Measurements from ENCODE around the gene HOXC12. TPM values are rescaled to one million over a fixed set of nuclear protein-coding genes. Genes with fewer than 3 reads are reported as not detected.

HOXC12 gene
- total RNA-seq, 2 experiments from 2014 or later, result not detected

DNA sequence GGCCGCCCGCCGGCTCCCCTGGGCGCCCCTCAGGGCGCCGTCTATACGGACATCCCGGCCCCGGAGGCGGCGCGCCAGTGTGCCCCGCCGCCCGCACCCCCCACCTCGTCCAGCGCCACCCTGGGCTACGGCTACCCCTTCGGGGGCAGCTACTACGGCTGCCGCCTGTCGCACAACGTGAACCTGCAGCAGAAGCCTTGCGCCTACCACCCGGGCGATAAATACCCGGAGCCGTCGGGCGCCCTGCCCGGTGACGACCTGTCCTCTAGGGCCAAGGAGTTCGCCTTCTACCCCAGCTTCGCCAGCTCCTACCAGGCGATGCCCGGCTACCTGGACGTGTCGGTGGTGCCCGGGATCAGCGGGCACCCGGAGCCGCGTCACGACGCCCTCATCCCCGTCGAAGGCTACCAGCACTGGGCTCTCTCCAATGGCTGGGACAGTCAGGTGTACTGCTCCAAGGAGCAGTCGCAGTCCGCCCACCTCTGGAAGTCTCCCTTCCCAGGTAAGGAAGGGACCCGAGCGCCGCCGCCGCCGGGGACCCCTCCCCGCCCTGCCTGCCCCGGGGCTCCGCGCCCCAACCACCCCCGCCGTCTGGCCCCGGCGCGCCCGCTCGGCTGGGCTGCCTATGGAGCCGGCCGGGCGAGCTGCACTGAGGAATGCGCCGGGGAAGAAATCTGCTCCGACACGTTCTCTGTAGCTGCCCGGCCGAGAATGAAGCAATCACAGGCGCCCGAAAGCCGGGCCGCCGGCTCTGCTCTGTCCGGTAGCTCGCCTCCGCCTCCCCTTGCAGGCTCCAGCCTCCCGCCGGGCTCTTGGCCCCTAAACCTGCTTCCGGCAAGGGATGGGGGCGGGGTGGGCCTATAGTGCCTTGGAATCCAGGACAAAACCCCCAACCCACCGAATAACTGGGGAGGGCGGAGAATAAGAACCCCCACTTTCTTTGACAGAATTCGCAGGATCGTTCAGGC, 15.3 kb upstream of the HOXC12 start:
- ChIA-PET POLR2A (no interaction called here), CTCF (interaction anchor here (1.0 to 1.1 kb wide), 2 partner anchors 46 kb away, joined by 3 read pairs; partner anchors contain the start of gene HOXC10)

GRCh38 chr12:53940443-53941014, 14.2 kb upstream of the HOXC12 start:
- CTCF ChIA-PET, result interaction anchor here (1.1 kb wide), 1 partner anchor 45 kb away, joined by 3 read pairs; the partner anchor contains the start of gene HOXC10

GRCh38 chr12:53941187-53941586, 13.5 kb upstream of the HOXC12 start:
- CTCF ChIA-PET, result interaction anchor here (1.1 kb wide), 1 partner anchor 44 kb away, joined by 3 read pairs; the partner anchor contains the start of gene HOXC10

More at GRCh38 chr12:53940443-53941014, 14.2 kb upstream of the HOXC12 start:
- POLR2A ChIA-PET, result no interaction called here

DNA sequence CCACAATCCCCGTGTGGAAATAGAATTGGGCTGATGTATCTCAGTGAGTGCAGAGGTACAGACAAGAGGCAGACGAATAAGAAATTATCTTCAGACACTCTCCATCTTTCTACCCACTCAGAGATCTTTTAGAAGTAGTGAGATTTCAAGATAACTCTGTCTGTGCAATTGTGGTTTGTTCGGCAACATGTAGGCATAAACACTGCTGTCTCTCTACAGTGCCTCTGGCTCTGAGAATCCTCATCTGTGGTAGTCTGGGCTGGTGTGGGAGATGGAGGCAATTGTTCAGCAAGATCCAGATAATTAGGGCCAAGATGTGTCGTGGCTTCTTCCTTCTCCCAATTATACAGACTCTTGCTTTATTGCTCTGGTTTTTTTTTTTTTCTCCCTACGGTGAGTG, 13.0 kb upstream of the HOXC12 start:
- CTCF ChIA-PET, result interaction anchor here (0.6 kb wide), 1 partner anchor 44 kb away, joined by 5 read pairs; no protein-coding TSS in a partner anchor
- POLR2A ChIA-PET, result no interaction called here

More at GRCh38 chr12:53941187-53941586, 13.5 kb upstream of the HOXC12 start:
- POLR2A ChIA-PET, result no interaction called here

DNA sequence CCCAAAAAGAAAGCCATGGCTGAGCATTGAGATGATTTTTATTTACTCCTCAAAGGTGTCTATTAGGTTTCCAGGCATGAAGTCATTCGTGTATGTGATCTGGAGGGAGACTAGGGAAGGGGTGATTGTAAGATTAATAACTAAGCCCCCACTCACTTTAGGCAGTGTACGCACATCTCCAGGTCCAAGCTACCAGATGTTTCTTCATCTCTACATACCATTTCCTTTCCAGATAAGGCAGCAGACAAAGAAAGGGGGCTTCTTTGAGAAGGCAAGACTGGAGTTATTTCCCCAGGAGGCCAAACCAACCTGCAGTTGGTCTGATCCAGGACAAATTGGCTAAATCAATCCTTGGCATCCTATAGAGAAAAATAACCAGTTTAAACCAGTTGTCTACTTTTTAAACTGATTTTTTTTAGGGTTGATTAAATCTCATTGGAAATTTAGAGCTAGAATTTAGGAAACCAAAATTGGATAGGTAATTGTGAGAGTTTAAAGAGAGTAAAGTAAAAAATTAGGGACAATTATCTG, 12.2 kb upstream of the HOXC12 start:
- ChIA-PET POLR2A (no interaction called here), CTCF (interaction anchor here (0.6 kb wide), 1 partner anchor 43 kb away, joined by 5 read pairs; no protein-coding TSS in a partner anchor)

DNA sequence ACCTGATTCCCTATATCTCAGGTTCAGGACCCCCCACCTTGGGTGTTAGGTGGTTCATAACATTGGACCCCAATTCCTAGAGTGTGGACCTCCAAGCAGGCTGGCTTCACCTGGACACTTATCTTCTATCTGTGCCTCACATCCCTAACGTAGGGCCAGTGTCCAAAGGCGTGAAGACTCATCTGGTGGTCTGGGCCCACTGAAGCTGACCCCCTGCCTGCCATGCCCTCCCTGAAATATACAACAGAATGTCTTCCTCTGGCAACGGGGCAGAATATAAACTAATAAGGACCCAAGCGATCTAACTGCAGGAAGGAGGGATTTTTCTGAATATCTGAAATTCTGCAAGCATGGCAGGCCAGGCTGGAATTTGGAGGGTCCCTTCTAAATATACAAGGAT, 10.5 kb upstream of the HOXC12 start:
- ChIA-PET CTCF (no interaction called here), POLR2A (no interaction called here)

DNA sequence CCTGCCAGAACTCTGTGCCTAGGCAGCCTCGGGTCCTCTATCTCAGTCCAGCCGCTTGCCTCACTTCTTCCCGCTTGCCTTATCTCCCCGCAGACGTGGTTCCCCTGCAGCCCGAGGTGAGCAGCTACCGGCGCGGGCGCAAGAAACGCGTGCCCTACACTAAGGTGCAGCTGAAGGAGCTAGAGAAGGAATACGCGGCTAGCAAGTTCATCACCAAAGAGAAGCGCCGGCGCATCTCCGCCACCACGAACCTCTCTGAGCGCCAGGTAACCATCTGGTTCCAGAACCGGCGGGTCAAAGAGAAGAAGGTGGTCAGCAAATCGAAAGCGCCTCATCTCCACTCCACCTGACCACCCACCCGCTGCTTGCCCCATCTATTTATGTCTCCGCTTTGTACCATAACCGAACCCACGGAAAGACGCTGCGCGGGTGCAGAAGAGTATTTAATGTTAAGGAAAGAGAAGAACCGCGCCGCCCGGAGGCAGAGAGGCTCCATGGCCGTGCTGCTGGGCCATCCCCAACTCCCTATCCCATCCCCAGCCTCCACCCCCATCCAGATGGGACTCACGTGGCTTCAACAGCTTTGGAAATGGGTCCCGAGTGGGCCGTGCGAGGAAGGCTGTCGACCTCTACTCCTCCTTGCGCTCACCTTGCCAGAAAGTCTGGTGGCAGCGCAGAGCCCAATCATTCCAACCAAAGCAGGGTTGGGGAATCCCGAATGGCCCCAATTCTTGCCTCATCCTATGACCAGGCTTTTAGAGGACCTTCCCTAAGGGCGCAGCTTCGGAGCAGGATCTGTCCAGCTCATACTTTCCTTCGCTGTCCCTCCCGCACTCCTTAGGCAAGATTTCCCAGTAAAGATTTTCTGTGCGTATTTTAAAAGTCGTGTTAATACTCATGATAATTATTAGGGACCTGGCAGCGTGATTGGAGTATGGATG, 9.5 kb upstream of the HOXC12 start:
- ChIA-PET POLR2A (no interaction called here), CTCF (no interaction called here)

DNA sequence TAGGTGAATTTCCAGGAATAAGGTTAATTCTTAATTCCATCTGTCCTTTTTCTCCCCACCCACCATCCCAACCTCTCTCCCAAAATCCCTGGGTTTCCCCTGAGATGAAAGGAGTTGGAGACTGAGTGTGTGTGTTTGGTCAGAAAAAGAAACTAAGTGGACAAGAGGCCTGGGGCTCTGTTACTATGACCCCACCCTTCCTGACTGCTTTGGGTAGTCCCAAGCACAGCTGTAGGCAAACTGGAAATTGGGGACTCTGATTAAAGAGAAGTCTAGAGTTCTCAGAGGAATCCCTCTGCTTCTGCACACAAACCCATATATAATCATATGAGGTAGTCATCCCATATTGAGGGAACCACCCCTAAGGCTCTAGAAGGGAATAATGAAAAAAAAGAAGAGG, 7.0 kb upstream of the HOXC12 start:
- ChIA-PET CTCF (interaction anchor here (0.7 kb wide), 1 partner anchor 651 kb away, joined by 3 read pairs; no protein-coding TSS in a partner anchor), POLR2A (no interaction called here)

GRCh38 chr12:53948650-53949593, 5.8 kb upstream of the HOXC12 start:
- ChIA-PET CTCF (no interaction called here), POLR2A (interaction anchor here (0.6 kb wide), 1 partner anchor 1621 kb away, joined by 3 read pairs; no protein-coding TSS in a partner anchor)

DNA sequence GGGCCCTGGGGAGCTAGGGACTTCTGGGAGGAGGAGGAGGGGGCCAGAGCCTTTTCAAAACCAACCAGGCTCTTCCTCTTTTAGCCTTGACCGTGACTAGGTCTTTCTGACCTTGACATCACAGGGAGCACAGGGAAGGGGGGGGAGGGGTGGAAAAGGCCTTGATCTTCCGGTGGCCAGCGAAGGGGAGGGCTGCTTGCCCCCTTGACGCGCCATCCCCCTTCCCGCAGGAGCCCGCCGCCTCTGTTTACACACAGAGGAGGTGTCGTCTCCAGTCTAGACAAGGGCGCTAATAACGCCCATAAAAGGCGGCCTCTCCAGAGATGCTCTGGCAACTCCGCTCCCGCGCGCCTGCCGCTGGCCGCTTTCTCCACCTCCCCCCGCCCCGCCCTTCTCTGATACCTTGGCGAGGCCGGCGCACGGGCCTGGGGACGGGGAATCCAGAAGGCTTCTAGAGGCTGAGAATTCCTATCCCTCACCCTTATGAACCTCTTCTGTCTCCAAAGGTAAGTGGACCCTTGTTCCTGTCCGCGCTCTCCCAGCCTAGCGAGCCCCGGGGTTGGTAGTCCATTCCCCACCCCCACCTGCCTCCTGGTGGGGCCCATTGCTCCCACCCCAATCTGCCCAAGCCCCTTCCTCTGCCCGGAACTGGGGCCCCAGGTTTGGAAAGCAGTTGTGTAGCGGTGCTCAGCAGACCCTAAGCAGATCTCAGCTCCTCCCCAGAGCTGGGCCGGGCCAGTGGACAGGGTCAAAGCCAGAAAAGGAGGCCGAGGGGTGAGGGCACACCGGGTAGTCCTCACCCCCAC, 4.9 kb upstream of the HOXC12 start:
- ChIA-PET CTCF (no interaction called here), POLR2A (interaction anchor here (0.6 kb wide), 1 partner anchor 1622 kb away, joined by 3 read pairs; no protein-coding TSS in a partner anchor)

- ChIA-PET CTCF (no interaction called here), POLR2A (no interaction called here)
These were observed 4.3 kb upstream of the HOXC12 start for GRCh38 chr12:53950437-53950773.

DNA sequence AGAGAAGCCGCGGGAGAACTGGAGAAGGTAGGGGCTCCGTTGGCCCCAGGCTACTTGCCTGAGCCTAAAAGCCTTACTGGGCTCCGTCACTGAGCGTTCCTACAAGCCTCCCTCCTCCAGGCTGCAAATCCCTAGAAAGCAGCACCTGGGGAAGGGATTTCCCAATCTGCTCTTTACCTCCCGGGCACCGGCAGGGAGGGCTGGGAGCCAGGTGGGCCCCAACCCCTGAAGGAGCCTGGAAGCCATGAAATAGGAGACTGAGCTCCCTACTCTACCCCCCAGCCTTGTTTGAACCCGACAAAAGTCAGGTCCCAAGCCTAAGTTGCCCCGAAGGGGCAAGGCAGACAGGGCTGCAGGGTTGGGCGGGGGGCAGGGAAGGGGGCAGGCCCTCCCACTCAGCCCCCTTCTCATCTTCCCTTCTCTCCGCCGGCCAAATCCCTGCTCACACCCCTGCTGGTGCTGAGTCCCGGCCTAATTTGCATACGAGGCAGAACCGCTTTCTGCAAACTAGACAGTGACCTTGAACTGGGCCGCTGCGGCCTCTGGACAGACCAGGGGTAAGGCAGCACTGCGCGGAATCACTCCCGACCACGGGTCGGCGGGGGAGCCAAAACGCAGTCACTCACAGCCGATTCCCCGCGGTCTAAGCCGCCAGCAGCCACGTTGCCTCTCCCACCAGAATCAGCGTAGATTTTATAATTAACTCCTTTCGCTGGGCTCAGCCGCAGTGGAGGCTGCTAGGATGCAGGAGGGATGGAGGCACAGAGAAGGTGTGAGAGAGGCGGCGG, 3.7 kb upstream of the HOXC12 start:
- ChIA-PET POLR2A (no interaction called here), CTCF (interaction anchor here (1.4 kb wide), 1 partner anchor 18 kb away, joined by 3 read pairs; no protein-coding TSS in a partner anchor)

DNA sequence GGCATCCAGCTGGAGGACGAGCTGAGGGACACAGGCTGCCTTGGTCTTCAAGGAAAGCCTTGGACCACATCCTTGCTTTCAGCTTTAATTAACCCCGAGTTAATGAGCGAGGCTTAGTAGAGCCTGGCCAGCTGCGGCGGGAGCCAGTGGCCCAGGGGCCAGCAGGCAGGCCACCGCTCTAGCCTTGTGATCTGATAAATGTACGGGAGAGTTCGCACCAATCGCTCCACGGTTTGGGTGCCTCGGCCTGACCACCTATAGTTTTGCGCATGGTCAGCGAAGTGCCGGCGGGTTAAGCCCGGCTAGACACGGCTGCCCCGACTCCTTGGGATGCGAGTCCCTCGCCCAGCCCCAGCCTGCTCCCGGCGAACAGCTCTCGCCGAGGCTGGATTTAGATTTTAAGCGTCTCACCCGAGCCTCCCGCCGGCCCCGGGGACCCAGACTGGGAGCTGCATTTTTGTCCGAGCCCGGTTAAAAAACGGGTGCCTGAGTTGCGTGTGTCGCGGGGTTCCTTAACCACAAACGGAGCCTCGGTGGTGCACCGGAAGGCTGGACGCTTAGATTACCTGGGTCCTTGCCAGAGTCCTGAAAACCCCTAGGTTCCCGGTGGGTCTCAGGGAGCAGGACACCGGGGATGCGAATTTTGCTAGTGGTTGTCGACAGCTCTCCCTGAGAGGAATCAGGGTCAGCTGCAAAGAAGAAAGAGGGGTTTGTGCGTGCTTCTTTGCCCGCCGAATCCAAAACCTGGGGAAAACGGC, 2.9 kb upstream of the HOXC12 start:
- ChIA-PET CTCF (interaction anchor here (1.4 kb wide), 1 partner anchor 19 kb away, joined by 3 read pairs; no protein-coding TSS in a partner anchor), POLR2A (no interaction called here)

DNA sequence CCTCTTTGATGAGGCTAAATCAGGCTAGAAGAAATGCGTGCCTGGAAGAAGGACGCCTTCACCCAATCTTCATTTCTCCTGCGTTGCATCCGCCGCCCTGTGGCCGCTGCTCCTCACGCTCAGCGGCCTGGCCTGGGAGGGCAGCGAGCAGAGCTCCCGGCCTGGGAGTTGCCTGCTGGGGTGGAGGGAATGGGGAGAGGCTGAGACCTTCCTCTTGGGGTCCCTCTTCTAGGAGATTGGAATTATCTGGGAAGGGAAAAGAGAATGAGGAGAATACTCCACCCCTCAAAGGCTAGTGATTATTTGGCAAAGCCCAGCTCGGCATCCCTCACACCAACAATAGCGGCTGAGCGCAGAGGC, 2.4 kb upstream of the HOXC12 start:
- ChIA-PET CTCF (interaction anchor here (0.7 to 1.4 kb wide), 2 partner anchors 20 to 46 kb away, joined by 3 read pairs; no protein-coding TSS in a partner anchor), POLR2A (no interaction called here)

- ChIA-PET CTCF (interaction anchor here (0.7 to 1.4 kb wide), 2 partner anchors 20 to 45 kb away, joined by 3 read pairs; no protein-coding TSS in a partner anchor), POLR2A (no interaction called here)
These were observed 1.6 kb upstream of the HOXC12 start for GRCh38 chr12:53952871-53953734.

Data from activated CD8-positive, alpha-beta memory T cell treated with anti-CD3 and anti-CD28 coated beads for 36 hours (primary cell).